Cardiac muscle cell (in vitro differentiated cells and primary cell): ENCODE results near the gene OR1J1. TPM values are rescaled to one million over a fixed set of nuclear protein-coding genes. Genes with fewer than 3 reads are reported as not detected.
A peak's percentile ranks its signal among the peaks of the same experiment; 100 is the strongest.

Experiments used
- DNase-seq, 2 donors: peaks; one replicate each; pipeline versions ENCODE4 v3.0.0 to v3.0.0-alpha.2; 2010 to 2017; ENCODE audit warnings: low read depth in 1 of 2, low spot score in 1 of 2
- H3K27ac ChIP-seq: fragments of 200-600 bp; sonication (generic); 2 replicates; pipeline ENCODE4 v1.5.1; 2016
- H3K27me3 ChIP-seq: fragments of 200-600 bp; sonication (generic); 2 replicates; pipeline ENCODE4 v1.6.0; 2016; ENCODE audit warnings: control low read depth
- H3K36me3 ChIP-seq: fragments of 200-600 bp; sonication (generic); 2 replicates; pipeline ENCODE4 v1.5.1; 2016; ENCODE audit warnings: control low read depth
- H3K4me1 ChIP-seq: fragments of 200-600 bp; sonication (generic); 2 replicates; pipeline ENCODE4 v1.8.1; 2017; ENCODE audit warnings: low read depth, mild to moderate bottlenecking, mixed run types
- H3K4me3 ChIP-seq: fragments of 200-600 bp; sonication (generic); 2 replicates; pipeline ENCODE4 v1.5.1; 2016; ENCODE audit warnings: mild to moderate bottlenecking
- H3K9me3 ChIP-seq: fragments of 200-600 bp; sonication (generic); 2 replicates; pipeline ENCODE4 v1.5.1; 2017; ENCODE audit warnings: low read depth, mild to moderate bottlenecking, control low read depth
- CTCF ChIP-seq: IDR thresholded peaks from 2 replicates; pipeline ENCODE4 v1.5.1; 2012; ENCODE audit warnings: low read depth, mild to moderate bottlenecking, low read length
- polyA plus RNA-seq: library from polyadenylated mRNA; unstranded; fragments of >200 nt; fragmentation: Nextera tagmentation; extraction: Ambion mirVana; gene quantifications from 2 replicates; pipeline ENCODE4 v1.2.1, GENCODE V29; 2016
- total RNA-seq: library from RNA; depleted of rRNA; stranded (reverse); fragments of >200 nt; gene quantifications from 2 replicates; pipeline ENCODE4 v1.2.3, GENCODE V29; 2016

Gene OR1J1
- total and polyA plus RNA-seq, 2 experiments from 2014 or later: not detected

GRCh38 chr9:122445155-122445749 is 32.5 kb downstream of the OR1J1 start:
- Histone ChIP-seq H3K27me3 (no peaks in the 10 kb centered on the region), H3K4me1 (no peaks in the 10 kb centered on the region), H3K27ac (no peak overlapping the region), H3K36me3 (no peaks in the 10 kb centered on the region), H3K4me3 (no peak overlapping the region), H3K9me3 (no peaks in the 10 kb centered on the region)
- peak; percentile 5 for TF ChIP-seq CTCF
- peak in 1 of 2 donors; percentile 91 for DNase-seq

GRCh38 chr9:122444041-122444733 is 33.5 kb downstream of the OR1J1 start:
- Histone ChIP-seq H3K27me3 (no peaks in the 10 kb centered on the region), H3K4me3 (no peak overlapping the region), H3K27ac (no peak overlapping the region), H3K9me3 (no peaks in the 10 kb centered on the region), H3K36me3 (no peaks in the 10 kb centered on the region), H3K4me1 (no peaks in the 10 kb centered on the region)
- DNase-seq: peak in 1 of 2 donors; percentile 99
- TF ChIP-seq CTCF: no peak

GRCh38 chr9:122442568-122442967 is 35.2 kb downstream of the OR1J1 start:
- DNase-seq: no peak
- Histone ChIP-seq H3K4me1 (no peaks in the 10 kb centered on the region), H3K9me3 (no peaks in the 10 kb centered on the region), H3K36me3 (no peaks in the 10 kb centered on the region), H3K27ac (no peak overlapping the region), H3K27me3 (no peaks in the 10 kb centered on the region), H3K4me3 (no peak overlapping the region)
- no peak for TF ChIP-seq CTCF

Other genes with a start within 250 kb of the OR1J1 start
- 0.12 and 0.14 TPM in 2 replicates for gene LHX6, start 249.0 kb downstream of the OR1J1 start, total RNA-seq
- not detected in 2 replicates for gene LHX6, start 249.0 kb downstream of the OR1J1 start, polyA plus RNA-seq
- 5.4 and 5.6 TPM in 2 replicates for gene RBM18, start 213.1 kb downstream of the OR1J1 start, total RNA-seq
- 16.7 and 28.2 TPM in 2 replicates for gene RBM18, start 213.1 kb downstream of the OR1J1 start, polyA plus RNA-seq
- gene MRRF, start 213.0 kb downstream of the OR1J1 start, total RNA-seq: 41.0 and 44.4 TPM in 2 replicates
- gene MRRF, start 213.0 kb downstream of the OR1J1 start, polyA plus RNA-seq: 45.3 and 45.5 TPM in 2 replicates
- gene PTGS1, start 106.9 kb downstream of the OR1J1 start, total RNA-seq: 0.74 and 1.2 TPM in 2 replicates
- 1.4 TPM in 1 of 2 replicates, not detected in the other for gene PTGS1, start 106.9 kb downstream of the OR1J1 start, polyA plus RNA-seq
- not detected in 2 replicates for gene OR1J2, start 32.9 kb upstream of the OR1J1 start, total RNA-seq
- gene OR1J2, start 32.9 kb upstream of the OR1J1 start, polyA plus RNA-seq: not detected in 2 replicates
- not detected in 2 replicates for gene OR1J4, start 41.2 kb upstream of the OR1J1 start, total RNA-seq
- not detected in 2 replicates for gene OR1J4, start 41.2 kb upstream of the OR1J1 start, polyA plus RNA-seq
- gene OR1N1, start 49.4 kb upstream of the OR1J1 start, total RNA-seq: not detected in 2 replicates
- gene OR1N1, start 49.4 kb upstream of the OR1J1 start, polyA plus RNA-seq: not detected in 2 replicates
- not detected in 2 replicates for gene OR1N2, start 75.2 kb upstream of the OR1J1 start, total RNA-seq
- not detected in 2 replicates for gene OR1N2, start 75.2 kb upstream of the OR1J1 start, polyA plus RNA-seq
- gene OR1L8, start 105.5 kb upstream of the OR1J1 start, total RNA-seq: not detected in 2 replicates
- not detected in 2 replicates for gene OR1L8, start 105.5 kb upstream of the OR1J1 start, polyA plus RNA-seq
- gene OR1Q1, start 136.8 kb upstream of the OR1J1 start, total RNA-seq: not detected in 2 replicates
- gene OR1Q1, start 136.8 kb upstream of the OR1J1 start, polyA plus RNA-seq: not detected in 2 replicates
- gene OR1B1, start 179.7 kb upstream of the OR1J1 start, total RNA-seq: not detected in 2 replicates
- gene OR1B1, start 179.7 kb upstream of the OR1J1 start, polyA plus RNA-seq: not detected in 2 replicates
- not detected in 2 replicates for gene OR1L1, start 183.8 kb upstream of the OR1J1 start, total RNA-seq
- not detected in 2 replicates for gene OR1L1, start 183.8 kb upstream of the OR1J1 start, polyA plus RNA-seq
- not detected in 2 replicates for gene OR1L3, start 197.2 kb upstream of the OR1J1 start, total RNA-seq
- not detected in 2 replicates for gene OR1L3, start 197.2 kb upstream of the OR1J1 start, polyA plus RNA-seq
- gene OR1L4, start 246.1 kb upstream of the OR1J1 start, total RNA-seq: not detected in 2 replicates
- gene OR1L4, start 246.1 kb upstream of the OR1J1 start, polyA plus RNA-seq: not detected in 2 replicates